Glutamatergic neuron (in vitro differentiated cells): Measurements from ENCODE around the gene ADTRP. TPM values are rescaled to one million over a fixed set of nuclear protein-coding genes. Genes with fewer than 3 reads are reported as not detected.

Source experiments
- DNase-seq: peaks from one replicate; pipeline ENCODE4 v3.0.0; 2022
- H3K27ac Mint-ChIP-seq: one replicate; pipeline ENCODE4 v1.8.0; 2020; ENCODE audit warnings: mild to moderate bottlenecking, mixed read lengths, inconsistent platforms; ENCODE audit not compliant: unreplicated experiment
- H3K27me3 Mint-ChIP-seq: one replicate; pipeline ENCODE4 v1.8.0; 2020; ENCODE audit warnings: mild to moderate bottlenecking, moderate library complexity, mixed read lengths, inconsistent platforms; ENCODE audit not compliant: unreplicated experiment
- H3K36me3 Mint-ChIP-seq: one replicate; pipeline ENCODE4 v1.8.0; 2020; ENCODE audit warnings: mild to moderate bottlenecking, mixed read lengths, inconsistent platforms; ENCODE audit not compliant: unreplicated experiment
- H3K4me1 Mint-ChIP-seq: one replicate; pipeline ENCODE4 v1.8.0; 2020; ENCODE audit warnings: mild to moderate bottlenecking, low read depth, mixed read lengths, inconsistent platforms; ENCODE audit not compliant: unreplicated experiment
- H3K4me3 Mint-ChIP-seq: one replicate; pipeline ENCODE4 v1.8.0; 2020; ENCODE audit warnings: mild to moderate bottlenecking, mixed read lengths, inconsistent platforms; ENCODE audit not compliant: unreplicated experiment
- H3K9me3 Mint-ChIP-seq: one replicate; pipeline ENCODE4 v1.8.0; 2020; ENCODE audit warnings: mild to moderate bottlenecking, moderate library complexity, mixed read lengths, inconsistent platforms; ENCODE audit not compliant: unreplicated experiment
- total RNA-seq: library from RNA; stranded (reverse); fragmentation: NEBNext Ultra II Directional; extraction: Animal tissue kit (Norgen Biotek cat#: 25700); gene quantifications from one replicate; pipeline ENCODE4 v1.2.1, GENCODE V29; 2021; ENCODE audit not compliant: unreplicated experiment
- TF ChIP-seq, protein P1 (sequence below): fragments of 200-600 bp; sonication (generic); IDR thresholded peaks from one replicate; pipeline ENCODE4 v1.5.0; 2021; ENCODE audit not compliant: partially characterized antibody, unreplicated experiment

The ADTRP gene
- total RNA-seq, 1 donor from 2014 or later = not detected

DNA sequence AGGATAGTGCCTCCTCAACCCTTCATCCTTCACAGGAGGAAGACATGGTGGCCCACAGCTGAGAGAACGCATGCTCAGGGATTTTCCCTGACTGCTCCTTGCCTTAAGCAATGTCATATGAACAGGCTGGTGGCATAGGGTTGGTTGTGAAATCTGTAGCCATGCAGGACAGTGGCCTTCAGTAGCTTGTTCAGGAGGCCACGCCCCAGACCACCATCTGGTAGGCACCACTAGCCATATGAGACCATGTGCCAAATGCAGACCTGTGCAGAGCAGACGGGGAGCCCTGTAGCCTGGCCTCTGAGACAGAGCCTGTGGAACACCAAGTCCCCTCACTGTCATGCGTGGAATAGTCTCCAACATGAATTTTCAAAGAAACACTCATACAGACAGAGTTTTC lies 76.5 kb downstream of the ADTRP start:
- Mint-ChIP-seq H3K4me1 (peaks cover 22% of the 10 kb centered on the region), H3K9me3 (peaks cover 6% of the 10 kb centered on the region), H3K36me3 (no peaks in the 10 kb centered on the region), H3K27me3 (peaks cover 7% of the 10 kb centered on the region), H3K4me3 (no peak overlapping the region), H3K27ac (no peak overlapping the region)
- no peak for DNase-seq
- TF ChIP-seq, protein P1, sequence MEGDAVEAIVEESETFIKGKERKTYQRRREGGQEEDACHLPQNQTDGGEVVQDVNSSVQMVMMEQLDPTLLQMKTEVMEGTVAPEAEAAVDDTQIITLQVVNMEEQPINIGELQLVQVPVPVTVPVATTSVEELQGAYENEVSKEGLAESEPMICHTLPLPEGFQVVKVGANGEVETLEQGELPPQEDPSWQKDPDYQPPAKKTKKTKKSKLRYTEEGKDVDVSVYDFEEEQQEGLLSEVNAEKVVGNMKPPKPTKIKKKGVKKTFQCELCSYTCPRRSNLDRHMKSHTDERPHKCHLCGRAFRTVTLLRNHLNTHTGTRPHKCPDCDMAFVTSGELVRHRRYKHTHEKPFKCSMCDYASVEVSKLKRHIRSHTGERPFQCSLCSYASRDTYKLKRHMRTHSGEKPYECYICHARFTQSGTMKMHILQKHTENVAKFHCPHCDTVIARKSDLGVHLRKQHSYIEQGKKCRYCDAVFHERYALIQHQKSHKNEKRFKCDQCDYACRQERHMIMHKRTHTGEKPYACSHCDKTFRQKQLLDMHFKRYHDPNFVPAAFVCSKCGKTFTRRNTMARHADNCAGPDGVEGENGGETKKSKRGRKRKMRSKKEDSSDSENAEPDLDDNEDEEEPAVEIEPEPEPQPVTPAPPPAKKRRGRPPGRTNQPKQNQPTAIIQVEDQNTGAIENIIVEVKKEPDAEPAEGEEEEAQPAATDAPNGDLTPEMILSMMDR = no peak

- TF ChIP-seq, protein P1 = no peak
- Mint-ChIP-seq H3K36me3 (no peaks in the 10 kb centered on the region), H3K4me3 (no peak overlapping the region), H3K4me1 (peaks cover 18% of the 10 kb centered on the region), H3K27ac (no peak overlapping the region), H3K9me3 (peaks cover 5% of the 10 kb centered on the region), H3K27me3 (peaks cover 7% of the 10 kb centered on the region)
- DNase-seq = no peak
Measured at GRCh38 chr6:11701573-11701972, 77.0 kb downstream of the ADTRP start.

GRCh38 chr6:11700118-11700718 lies 78.4 kb downstream of the ADTRP start:
- Mint-ChIP-seq H3K4me3 (no peak overlapping the region), H3K27me3 (peaks cover 3% of the 10 kb centered on the region), H3K27ac (no peak overlapping the region), H3K36me3 (no peaks in the 10 kb centered on the region), H3K4me1 (peaks cover 13% of the 10 kb centered on the region), H3K9me3 (peaks cover 1% of the 10 kb centered on the region)
- TF ChIP-seq, protein P1 = peak; percentile 49
- no peak for DNase-seq

- Mint-ChIP-seq H3K9me3 (peaks cover 1% of the 10 kb centered on the region), H3K27ac (no peak overlapping the region), H3K27me3 (peaks cover 3% of the 10 kb centered on the region), H3K36me3 (no peaks in the 10 kb centered on the region), H3K4me3 (no peak overlapping the region), H3K4me1 (peaks cover 13% of the 10 kb centered on the region)
- DNase-seq = no peak
- TF ChIP-seq, protein P1 = no peak
Measured at GRCh38 chr6:11699576-11699975, 79.0 kb downstream of the ADTRP start.

GRCh38 chr6:11692451-11693376 lies 85.9 kb downstream of the ADTRP start:
- H3K36me3 Mint-ChIP-seq = no peaks in the 10 kb centered on the region
- no peak overlapping the region for H3K27ac Mint-ChIP-seq
- no peak for DNase-seq
- H3K9me3 Mint-ChIP-seq = no peaks in the 10 kb centered on the region
- TF ChIP-seq, protein P1 = no peak
- H3K4me3 Mint-ChIP-seq = no peak overlapping the region
- peaks cover 7% of the 10 kb centered on the region for H3K4me1 Mint-ChIP-seq
- H3K27me3 Mint-ChIP-seq = no peaks in the 10 kb centered on the region
